Type B pancreatic cell (in vitro differentiated cells): Measurements from ENCODE around the gene NOP53. TPM values are rescaled to one million over a fixed set of nuclear protein-coding genes. Genes with fewer than 3 reads are reported as not detected.
"Not testable (repeated sequence)": the region's sequence is repeated elsewhere in the genome, so short reads cannot be mapped to it uniquely, and the experiment has no call there.

Experiments
- DNase-seq: peaks from one replicate; pipeline ENCODE4 v3.0.0; 2021; ENCODE audit warnings: mixed read lengths; ENCODE audit not compliant: unreplicated experiment; ENCODE audit errors: extremely low spot score
- H3K27ac Mint-ChIP-seq: 2 replicates; pipeline ENCODE4 v1.8.0; 2021; ENCODE audit warnings: mild to moderate bottlenecking, mixed read lengths
- H3K27me3 Mint-ChIP-seq: 2 replicates; pipeline ENCODE4 v1.8.0; 2021; ENCODE audit warnings: mixed read lengths
- H3K36me3 Mint-ChIP-seq: 2 replicates; pipeline ENCODE4 v1.8.0; 2021; ENCODE audit warnings: mixed read lengths
- H3K4me1 Mint-ChIP-seq: one replicate; pipeline ENCODE4 v1.8.0; 2021; ENCODE audit warnings: mixed read lengths; ENCODE audit not compliant: unreplicated experiment
- H3K4me3 Mint-ChIP-seq: 2 replicates; pipeline ENCODE4 v1.8.0; 2021; ENCODE audit warnings: mild to moderate bottlenecking, mixed read lengths
- H3K9me3 Mint-ChIP-seq: 2 replicates; pipeline ENCODE4 v1.8.0; 2021; ENCODE audit warnings: mixed read lengths
- CTCF ChIP-seq: fragments of 200-600 bp; sonication (generic); conservative IDR thresholded peaks from 2 replicates; pipeline ENCODE4 v1.5.0; 2021; ENCODE audit warnings: antibody characterized with exemption, mild to moderate bottlenecking
- total RNA-seq: library from RNA; stranded (reverse); gene quantifications from 2 replicates; pipeline ENCODE4 v1.2.1, GENCODE V29; 2021; ENCODE audit warnings: low replicate concordance

The NOP53 gene
- total RNA-seq, 1 donor from 2014 or later: 274 TPM

DNA sequence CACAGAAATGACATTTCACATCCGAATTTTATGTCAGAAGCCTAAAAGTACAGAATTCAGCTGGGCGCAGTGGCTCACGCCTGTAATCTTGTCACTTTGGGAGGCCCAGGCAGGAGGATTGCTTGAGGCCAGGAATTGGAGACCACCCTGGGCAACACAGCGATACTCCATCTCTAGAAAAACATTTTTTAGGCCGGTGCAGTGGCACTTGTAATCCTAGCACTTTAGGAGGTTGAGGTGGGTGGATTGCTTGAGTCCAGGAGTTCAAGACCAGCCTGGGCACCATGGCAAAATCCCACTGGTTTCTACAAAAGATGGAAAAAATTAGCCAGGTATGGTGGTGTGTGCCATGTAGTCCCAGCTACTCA lies 15.3 kb downstream of the NOP53 start:
- no peak for DNase-seq
- Mint-ChIP-seq H3K4me1 (no peaks in the 10 kb centered on the region), H3K27ac (no peak overlapping the region), H3K27me3 (no peaks in the 10 kb centered on the region), H3K36me3 (peaks cover 17% of the 10 kb centered on the region), H3K9me3 (no peaks in the 10 kb centered on the region), H3K4me3 (no peak overlapping the region)
- TF ChIP-seq CTCF: no peak

DNA sequence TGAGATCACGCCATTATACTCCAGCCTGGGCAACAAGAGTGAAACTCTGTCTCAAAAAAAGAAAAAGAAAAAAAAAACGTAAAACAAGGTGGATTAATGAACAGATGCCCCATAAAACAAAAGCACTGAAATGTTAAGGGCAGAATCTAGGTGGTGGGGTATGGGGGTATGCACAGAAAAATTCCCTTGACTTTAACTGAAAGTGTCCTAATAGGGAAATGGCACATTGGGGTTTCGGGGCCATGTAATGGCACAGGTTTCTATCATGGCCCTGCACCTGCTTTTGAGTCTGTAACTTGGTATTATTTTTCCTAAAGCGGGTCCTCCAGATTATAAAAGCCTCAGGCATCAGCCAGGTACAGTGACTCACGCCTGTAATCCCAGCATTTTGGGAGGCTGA lies 16.2 kb downstream of the NOP53 start:
- Mint-ChIP-seq H3K27ac (no peak overlapping the region), H3K4me3 (no peak overlapping the region), H3K4me1 (no peaks in the 10 kb centered on the region), H3K36me3 (peaks cover 17% of the 10 kb centered on the region), H3K9me3 (no peaks in the 10 kb centered on the region), H3K27me3 (no peaks in the 10 kb centered on the region)
- TF ChIP-seq CTCF: no peak
- DNase-seq: no peak

GRCh38 chr19:47762151-47762550 lies 16.8 kb downstream of the NOP53 start:
- Mint-ChIP-seq H3K27ac (no peak overlapping the region), H3K36me3 (peaks cover 15% of the 10 kb centered on the region), H3K4me1 (no peaks in the 10 kb centered on the region), H3K27me3 (no peaks in the 10 kb centered on the region), H3K4me3 (no peak overlapping the region), H3K9me3 (no peaks in the 10 kb centered on the region)
- no peak for DNase-seq
- no peak for TF ChIP-seq CTCF

DNA sequence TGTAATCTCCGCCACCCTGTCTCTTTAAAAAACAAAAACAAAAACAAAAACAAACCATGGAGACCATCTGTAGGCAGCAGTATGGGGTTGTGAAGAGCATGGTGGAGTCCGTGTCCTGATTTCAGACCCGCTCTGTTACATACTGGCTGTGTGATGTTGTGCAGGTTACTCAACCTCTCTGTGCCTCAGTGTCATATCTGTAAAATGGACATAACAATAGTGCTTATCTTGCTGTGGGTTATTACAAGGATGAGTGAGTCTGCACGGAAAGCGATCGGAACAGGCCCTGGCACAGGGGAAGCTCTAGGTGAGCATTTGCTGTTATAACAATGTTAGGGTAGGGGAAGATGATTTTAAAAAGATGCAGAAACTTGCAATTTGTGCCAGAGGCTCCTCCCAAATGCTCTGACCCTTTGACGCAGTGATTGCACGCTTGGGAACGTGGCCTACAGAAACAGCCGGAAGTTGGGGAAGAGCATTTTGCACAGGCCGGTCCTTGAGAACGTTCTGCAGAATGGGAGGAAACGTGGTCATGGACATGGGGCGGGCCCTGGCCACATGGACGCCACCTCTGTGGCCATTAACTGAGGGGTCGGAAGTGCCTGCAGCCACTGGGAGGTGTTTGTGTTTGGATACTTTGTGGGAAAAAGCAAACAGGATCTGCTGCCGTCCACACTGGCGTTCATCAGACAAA lies 17.4 kb downstream of the NOP53 start:
- no peak for TF ChIP-seq CTCF
- Mint-ChIP-seq H3K4me3 (no peak overlapping the region), H3K27ac (no peak overlapping the region), H3K27me3 (no peaks in the 10 kb centered on the region), H3K4me1 (no peaks in the 10 kb centered on the region), H3K36me3 (peaks cover 11% of the 10 kb centered on the region), H3K9me3 (no peaks in the 10 kb centered on the region)
- no peak for DNase-seq

- not testable (repeated sequence) for H3K9me3 Mint-ChIP-seq, H3K4me3 Mint-ChIP-seq, H3K27me3 Mint-ChIP-seq, H3K4me1 Mint-ChIP-seq, H3K27ac Mint-ChIP-seq, DNase-seq, H3K36me3 Mint-ChIP-seq
These were observed 19.4 kb downstream of the NOP53 start for GRCh38 chr19:47764705-47765104.

DNA sequence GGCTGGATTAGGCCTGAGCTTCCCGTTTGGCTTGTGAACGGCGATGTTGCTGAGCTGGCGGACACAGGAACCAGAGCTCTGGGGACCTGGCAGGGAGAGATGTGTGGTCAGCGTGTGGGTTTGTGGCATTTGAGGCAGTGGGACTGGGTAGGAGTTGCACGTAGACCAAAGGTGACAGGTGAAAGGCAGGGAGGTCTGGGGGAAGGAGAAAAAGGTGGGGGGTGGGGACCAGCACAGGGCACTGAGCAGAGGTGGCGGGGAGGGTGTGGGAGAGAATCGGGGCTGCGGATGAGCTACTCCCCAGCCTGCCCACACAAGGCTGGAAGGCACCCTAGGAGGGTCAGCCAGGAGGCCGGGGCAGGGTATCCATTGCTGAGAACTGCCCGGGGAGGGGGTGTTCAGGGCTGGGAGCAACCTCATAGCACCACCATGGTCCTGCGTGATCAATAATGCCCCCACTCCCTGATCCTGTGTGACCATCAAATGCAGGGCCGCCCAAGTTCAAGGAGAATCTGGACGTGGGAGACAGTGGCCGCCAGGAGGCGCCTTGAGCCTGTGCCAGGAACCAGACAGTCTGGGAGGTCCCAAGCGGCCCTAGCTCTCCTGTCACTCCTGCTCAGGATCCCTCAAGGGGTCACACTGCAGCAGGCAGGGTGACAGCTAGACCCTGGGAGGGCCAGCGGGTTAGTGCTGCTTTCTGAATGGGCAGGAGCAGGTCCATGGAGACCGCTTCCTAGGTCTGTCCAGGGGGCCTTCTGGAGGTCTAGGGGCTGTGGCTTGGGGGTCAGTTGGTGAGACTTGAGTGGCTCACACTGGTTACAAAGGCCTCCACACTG lies 20.4 kb downstream of the NOP53 start:
- no peaks in the 10 kb centered on the region for H3K4me1 Mint-ChIP-seq
- peaks cover 11% of the 10 kb centered on the region for H3K27me3 Mint-ChIP-seq
- no peaks in the 10 kb centered on the region for H3K36me3 Mint-ChIP-seq
- no peak overlapping the region for H3K4me3 Mint-ChIP-seq
- peak; percentile 88 for TF ChIP-seq CTCF
- DNase-seq: no peak
- H3K9me3 Mint-ChIP-seq: no peaks in the 10 kb centered on the region
- no peak overlapping the region for H3K27ac Mint-ChIP-seq
